ENCODE data around the gene TVP23B. TPM values are rescaled to one million over a fixed set of nuclear protein-coding genes. Genes with fewer than 3 reads are reported as not detected.
"Not testable (repeated sequence)": the region's sequence is repeated elsewhere in the genome, so short reads cannot be mapped to it uniquely, and the experiment has no call there.

TVP23B gene
- total and polyA plus RNA-seq, 2 donors from 2014 or later = 20.9 to 35.3 TPM

DNA sequence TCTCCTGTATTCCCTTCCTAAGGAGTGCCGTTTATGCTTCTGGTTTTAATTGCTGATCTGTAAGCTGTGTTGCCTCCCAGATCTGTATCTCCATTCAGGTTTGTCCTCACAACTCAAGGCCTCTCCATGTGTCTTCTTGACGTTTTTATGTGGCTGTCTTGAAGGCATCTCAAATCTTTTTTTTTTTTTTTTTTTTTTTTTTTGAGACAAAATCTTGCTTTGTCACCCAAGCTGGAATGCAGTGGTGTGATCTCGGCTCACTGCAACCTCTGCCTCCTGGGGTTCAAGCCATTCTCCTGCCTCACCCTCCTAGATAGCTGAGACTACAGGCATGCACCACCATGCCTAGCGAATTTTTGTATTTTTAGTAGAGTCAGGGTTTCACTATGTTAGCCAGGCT is 13.9 kb downstream of the TVP23B start:
- H3K27me3 ChIP-seq (ENCODE audit: control insufficient read depth, insufficient read depth, low read length); H3K9ac ChIP-seq (ENCODE audit: low read length in 3 of 3); intact Hi-C loops (cut with DNase I); H3K27ac ChIP-seq (ENCODE audit: low read depth in 2 of 2, low read length in 2 of 2); FAIRE-seq; H3K4me1 ChIP-seq (ENCODE audit: control insufficient read depth in 2 of 3, insufficient read depth in 2 of 3, low read depth in 1 of 3, low read length in 3 of 3); DNase-seq; H3K9me3 ChIP-seq (ENCODE audit: control insufficient read depth in 2 of 3, insufficient read depth in 1 of 3, low read length in 3 of 3); H3K36me3 ChIP-seq (ENCODE audit: control insufficient read depth in 2 of 3, insufficient read depth in 3 of 3, low read length in 3 of 3); H3K4me3 ChIP-seq (ENCODE audit: low read length in 3 of 3): not testable (repeated sequence)

DNA sequence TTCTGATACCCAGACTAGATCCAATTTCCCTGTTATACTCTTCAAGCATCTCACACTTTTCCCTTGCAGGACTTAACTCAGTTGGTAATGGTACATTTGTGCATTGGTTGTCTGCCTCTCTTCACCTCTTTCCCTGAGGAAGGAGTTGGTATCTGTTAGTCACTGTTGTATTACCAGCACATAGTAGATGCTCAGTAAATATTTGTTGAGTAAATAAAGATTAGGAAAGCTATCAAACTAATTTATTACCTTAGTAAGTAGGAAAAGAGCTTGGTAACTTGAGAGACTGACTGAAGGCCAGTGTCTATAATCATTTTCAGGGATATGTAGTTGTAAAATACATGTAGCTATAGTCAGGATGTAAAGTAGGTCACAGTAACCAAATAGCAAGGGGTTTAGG is 15.9 kb downstream of the TVP23B start:
- DNase-seq; H3K9me3 ChIP-seq (ENCODE audit: control insufficient read depth in 2 of 3, insufficient read depth in 1 of 3, low read length in 3 of 3); H3K36me3 ChIP-seq (ENCODE audit: control insufficient read depth in 2 of 3, insufficient read depth in 3 of 3, low read length in 3 of 3); FAIRE-seq; H3K27ac ChIP-seq (ENCODE audit: low read depth in 2 of 2, low read length in 2 of 2); H3K4me1 ChIP-seq (ENCODE audit: control insufficient read depth in 2 of 3, insufficient read depth in 2 of 3, low read depth in 1 of 3, low read length in 3 of 3); intact Hi-C loops (cut with DNase I); H3K9ac ChIP-seq (ENCODE audit: low read length in 3 of 3); H3K4me3 ChIP-seq (ENCODE audit: low read length in 3 of 3); H3K27me3 ChIP-seq (ENCODE audit: control insufficient read depth, insufficient read depth, low read length): not testable (repeated sequence)

DNA sequence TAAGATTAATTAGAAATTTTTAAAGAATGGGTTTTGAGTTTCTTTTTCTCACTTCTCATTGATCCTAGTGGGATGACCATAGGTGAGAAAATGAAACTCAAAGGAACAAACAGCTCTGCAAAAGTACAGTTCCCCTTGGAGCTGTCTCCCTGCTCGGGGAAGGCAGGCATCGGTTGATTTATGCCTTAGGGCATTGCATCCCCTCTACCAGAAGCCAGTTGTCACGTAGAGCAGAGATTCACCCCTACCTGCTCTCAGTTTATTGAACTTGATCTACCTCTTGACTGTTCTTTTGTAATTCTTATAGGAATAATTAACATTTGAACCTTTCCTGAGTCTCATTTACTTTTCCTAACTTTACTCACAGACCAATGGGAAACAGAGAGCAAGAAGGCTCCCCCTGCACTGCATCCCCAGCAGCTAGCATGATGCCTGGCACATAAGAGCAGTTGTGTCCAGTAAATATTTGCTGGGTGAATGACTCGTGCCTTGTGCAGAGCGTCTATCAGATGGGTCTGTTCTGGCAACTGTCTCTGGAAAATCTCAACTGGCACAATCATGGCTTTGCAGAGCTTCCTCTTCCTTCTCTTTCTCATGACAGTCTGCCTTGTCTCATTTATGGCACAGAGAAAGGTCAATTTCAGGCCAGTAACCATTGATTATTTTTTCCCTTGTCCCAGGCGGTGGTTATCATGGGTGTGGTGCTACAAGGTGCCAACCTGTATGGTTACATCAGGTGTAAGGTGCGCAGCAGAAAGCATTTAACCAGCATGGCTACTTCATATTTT is 22.7 kb downstream of the TVP23B start:
- H3K4me3 ChIP-seq (ENCODE audit: low read length in 3 of 3); FAIRE-seq; H3K9ac ChIP-seq (ENCODE audit: low read length in 3 of 3); H3K27ac ChIP-seq (ENCODE audit: low read depth in 2 of 2, low read length in 2 of 2); H3K36me3 ChIP-seq (ENCODE audit: control insufficient read depth in 2 of 3, insufficient read depth in 3 of 3, low read length in 3 of 3); DNase-seq; H3K27me3 ChIP-seq (ENCODE audit: control insufficient read depth, insufficient read depth, low read length); intact Hi-C loops (cut with DNase I); H3K4me1 ChIP-seq (ENCODE audit: control insufficient read depth in 2 of 3, insufficient read depth in 2 of 3, low read depth in 1 of 3, low read length in 3 of 3); H3K9me3 ChIP-seq (ENCODE audit: control insufficient read depth in 2 of 3, insufficient read depth in 1 of 3, low read length in 3 of 3): not testable (repeated sequence)

DNA sequence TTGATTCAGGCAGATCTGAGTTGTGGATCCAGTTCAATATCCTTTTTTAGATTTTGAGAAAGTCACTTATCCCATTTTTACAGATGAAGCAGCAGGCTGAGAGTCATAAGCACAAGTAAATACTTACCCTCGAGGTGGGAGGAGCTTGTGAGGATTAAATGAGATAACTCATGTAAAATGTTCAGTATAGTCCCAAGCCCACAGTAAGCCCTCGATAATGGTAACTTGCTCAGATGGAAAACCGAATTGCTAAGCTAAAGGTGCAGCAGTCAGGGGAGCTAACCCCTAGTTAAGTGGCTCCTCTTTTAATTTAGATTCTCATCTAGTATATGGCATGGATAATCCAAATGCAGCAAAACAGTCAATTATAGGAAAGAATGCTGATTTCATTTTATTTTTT is 34.9 kb downstream of the TVP23B start:
- H3K4me3 ChIP-seq (ENCODE audit: low read length in 3 of 3); H3K9me3 ChIP-seq (ENCODE audit: control insufficient read depth in 2 of 3, insufficient read depth in 1 of 3, low read length in 3 of 3); H3K27ac ChIP-seq (ENCODE audit: low read depth in 2 of 2, low read length in 2 of 2); H3K36me3 ChIP-seq (ENCODE audit: control insufficient read depth in 2 of 3, insufficient read depth in 3 of 3, low read length in 3 of 3); DNase-seq; FAIRE-seq; intact Hi-C loops (cut with DNase I); H3K4me1 ChIP-seq (ENCODE audit: control insufficient read depth in 2 of 3, insufficient read depth in 2 of 3, low read depth in 1 of 3, low read length in 3 of 3); H3K27me3 ChIP-seq (ENCODE audit: control insufficient read depth, insufficient read depth, low read length); H3K9ac ChIP-seq (ENCODE audit: low read length in 3 of 3): not testable (repeated sequence)

DNA sequence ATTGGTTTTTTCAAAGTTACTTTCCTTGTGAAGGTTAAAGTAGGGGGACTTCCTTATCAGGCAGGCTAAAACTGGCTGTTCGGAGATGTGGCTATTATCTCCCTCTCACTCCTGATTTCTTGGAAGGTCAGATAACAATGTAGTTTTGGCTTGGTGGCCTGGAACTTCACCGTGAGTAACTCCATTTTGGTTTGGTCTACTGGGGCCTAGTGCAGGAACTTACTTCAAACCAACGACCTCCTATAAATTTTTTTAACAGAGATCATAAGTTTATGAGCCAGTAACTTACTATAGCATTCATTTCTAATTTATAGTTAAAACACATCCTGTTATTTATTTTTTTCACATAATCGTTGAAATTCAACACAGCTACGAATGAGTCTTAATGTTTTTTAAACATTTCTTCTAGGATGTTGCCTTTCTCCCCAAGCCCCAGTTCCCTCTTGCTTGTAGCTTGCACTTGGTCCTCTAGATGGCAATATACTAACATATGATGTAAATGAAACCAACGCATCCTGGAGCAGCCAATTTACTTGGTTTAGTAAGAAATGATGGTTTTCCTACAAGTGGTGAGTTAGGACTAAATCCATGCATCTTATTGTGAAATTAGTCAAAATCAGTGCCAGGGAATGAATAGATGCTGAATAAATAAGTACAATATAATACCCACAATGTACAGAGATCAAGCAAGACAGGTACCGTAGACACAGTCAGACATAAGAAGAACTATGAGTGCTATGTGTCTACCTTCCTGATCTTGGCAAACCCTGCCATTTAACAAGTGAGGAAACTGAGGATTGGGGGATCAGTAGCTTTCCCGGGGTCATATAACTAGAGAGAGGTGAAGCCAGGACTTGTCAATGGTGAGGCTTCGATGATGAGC is 35.7 kb downstream of the TVP23B start:
- H3K9me3 ChIP-seq (ENCODE audit: control insufficient read depth in 2 of 3, insufficient read depth in 1 of 3, low read length in 3 of 3); H3K4me3 ChIP-seq (ENCODE audit: low read length in 3 of 3); H3K27me3 ChIP-seq (ENCODE audit: control insufficient read depth, insufficient read depth, low read length); H3K9ac ChIP-seq (ENCODE audit: low read length in 3 of 3); intact Hi-C loops (cut with DNase I); H3K36me3 ChIP-seq (ENCODE audit: control insufficient read depth in 2 of 3, insufficient read depth in 3 of 3, low read length in 3 of 3); H3K4me1 ChIP-seq (ENCODE audit: control insufficient read depth in 2 of 3, insufficient read depth in 2 of 3, low read depth in 1 of 3, low read length in 3 of 3); H3K27ac ChIP-seq (ENCODE audit: low read depth in 2 of 2, low read length in 2 of 2): not testable (repeated sequence)
- DNase-seq (peak in 4 of 5 donors; percentile 31 to 88 (median 68)), FAIRE-seq (peak; percentile 97)
- TF ChIP-seq, protein P1, sequence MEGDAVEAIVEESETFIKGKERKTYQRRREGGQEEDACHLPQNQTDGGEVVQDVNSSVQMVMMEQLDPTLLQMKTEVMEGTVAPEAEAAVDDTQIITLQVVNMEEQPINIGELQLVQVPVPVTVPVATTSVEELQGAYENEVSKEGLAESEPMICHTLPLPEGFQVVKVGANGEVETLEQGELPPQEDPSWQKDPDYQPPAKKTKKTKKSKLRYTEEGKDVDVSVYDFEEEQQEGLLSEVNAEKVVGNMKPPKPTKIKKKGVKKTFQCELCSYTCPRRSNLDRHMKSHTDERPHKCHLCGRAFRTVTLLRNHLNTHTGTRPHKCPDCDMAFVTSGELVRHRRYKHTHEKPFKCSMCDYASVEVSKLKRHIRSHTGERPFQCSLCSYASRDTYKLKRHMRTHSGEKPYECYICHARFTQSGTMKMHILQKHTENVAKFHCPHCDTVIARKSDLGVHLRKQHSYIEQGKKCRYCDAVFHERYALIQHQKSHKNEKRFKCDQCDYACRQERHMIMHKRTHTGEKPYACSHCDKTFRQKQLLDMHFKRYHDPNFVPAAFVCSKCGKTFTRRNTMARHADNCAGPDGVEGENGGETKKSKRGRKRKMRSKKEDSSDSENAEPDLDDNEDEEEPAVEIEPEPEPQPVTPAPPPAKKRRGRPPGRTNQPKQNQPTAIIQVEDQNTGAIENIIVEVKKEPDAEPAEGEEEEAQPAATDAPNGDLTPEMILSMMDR (IDR thresholded peaks at IDR 0.05; ENCODE audit: borderline replicate concordance, extremely low read depth, insufficient read depth) = peak; percentile 62

DNA sequence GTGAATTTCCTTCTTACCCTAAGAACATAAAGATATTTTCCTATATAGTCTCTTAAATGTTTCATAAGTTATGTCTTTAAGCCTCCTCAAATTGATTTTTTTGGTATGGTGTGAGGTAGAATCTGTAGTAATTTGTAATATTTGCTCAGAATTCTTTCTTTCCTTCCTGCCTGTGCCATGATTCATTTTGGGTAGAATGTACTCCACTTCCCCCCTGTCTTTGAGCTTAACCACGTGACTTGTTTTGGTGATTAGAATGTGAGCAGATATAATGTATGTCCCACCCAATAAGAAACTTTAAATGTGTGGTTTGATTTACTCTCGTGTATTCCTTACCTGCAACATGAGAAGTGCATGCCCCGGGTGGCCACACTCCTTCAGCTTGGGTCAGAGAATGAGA is 40.4 kb downstream of the TVP23B start:
- H3K27ac ChIP-seq (ENCODE audit: low read depth in 2 of 2, low read length in 2 of 2); DNase-seq; H3K4me3 ChIP-seq (ENCODE audit: low read length in 3 of 3); FAIRE-seq; H3K36me3 ChIP-seq (ENCODE audit: control insufficient read depth in 2 of 3, insufficient read depth in 3 of 3, low read length in 3 of 3); H3K9me3 ChIP-seq (ENCODE audit: control insufficient read depth in 2 of 3, insufficient read depth in 1 of 3, low read length in 3 of 3); H3K9ac ChIP-seq (ENCODE audit: low read length in 3 of 3); H3K4me1 ChIP-seq (ENCODE audit: control insufficient read depth in 2 of 3, insufficient read depth in 2 of 3, low read depth in 1 of 3, low read length in 3 of 3); intact Hi-C loops (cut with DNase I); H3K27me3 ChIP-seq (ENCODE audit: control insufficient read depth, insufficient read depth, low read length): not testable (repeated sequence)

DNA sequence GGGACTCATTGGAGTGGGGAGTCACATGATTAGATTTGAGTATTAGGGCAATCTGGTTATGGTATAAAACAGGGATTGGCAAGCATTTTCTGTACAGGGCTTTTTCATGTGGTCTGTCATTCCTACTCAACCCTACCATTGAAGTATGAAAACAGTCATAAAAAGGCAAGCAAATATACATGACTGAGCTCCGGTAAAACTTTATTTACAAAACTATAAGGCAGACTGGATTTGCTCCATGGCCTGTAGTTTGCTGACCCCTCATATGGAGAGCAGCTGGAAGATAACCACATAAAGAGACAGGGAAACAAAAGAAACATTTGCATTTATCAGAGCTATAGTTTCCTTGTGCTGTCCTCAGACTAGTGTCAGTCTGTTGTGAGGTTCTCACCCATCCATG is 46.6 kb downstream of the TVP23B start:
- H3K9ac ChIP-seq (ENCODE audit: low read length in 3 of 3); H3K27me3 ChIP-seq (ENCODE audit: control insufficient read depth, insufficient read depth, low read length); H3K4me1 ChIP-seq (ENCODE audit: control insufficient read depth in 2 of 3, insufficient read depth in 2 of 3, low read depth in 1 of 3, low read length in 3 of 3); H3K27ac ChIP-seq (ENCODE audit: low read depth in 2 of 2, low read length in 2 of 2); H3K36me3 ChIP-seq (ENCODE audit: control insufficient read depth in 2 of 3, insufficient read depth in 3 of 3, low read length in 3 of 3); DNase-seq; intact Hi-C loops (cut with DNase I); H3K4me3 ChIP-seq (ENCODE audit: low read length in 3 of 3); H3K9me3 ChIP-seq (ENCODE audit: control insufficient read depth in 2 of 3, insufficient read depth in 1 of 3, low read length in 3 of 3); FAIRE-seq: not testable (repeated sequence)
